ENCODE measurements around the gene NDUFAF8. TPM values are rescaled to one million over a fixed set of nuclear protein-coding genes. Genes with fewer than 3 reads are reported as not detected.

The NDUFAF8 gene
- total RNA-seq, 1 experiment from 2014 or later: 54.1 TPM

GRCh38 chr17:81250286-81251093 is 11.4 kb downstream of the NDUFAF8 start:
- CTCF ChIA-PET: interaction anchor here (0.9 kb wide), 1 partner anchor 23 kb away, joined by 7 read pairs; no protein-coding TSS in a partner anchor
- peaks cover 84% of the 10 kb centered on the region for H3K36me3 Mint-ChIP-seq (ENCODE audit: insufficient read depth, unreplicated experiment)
- no peak overlapping the region for H3K27ac Mint-ChIP-seq (ENCODE audit: unreplicated experiment)
- H3K27me3 Mint-ChIP-seq (ENCODE audit: unreplicated experiment): no peaks in the 10 kb centered on the region
- DNase-seq: no peak
- no peaks in the 10 kb centered on the region for H3K4me1 Mint-ChIP-seq (ENCODE audit: low read depth, unreplicated experiment)
- no TSS peak for BruUV-seq (replicated peaks)
- no peak for TF ChIP-seq CTCF (IDR thresholded peaks at IDR 0.05; ENCODE audit: unreplicated experiment)
- no peaks in the 10 kb centered on the region for H3K9me3 Mint-ChIP-seq (ENCODE audit: low read depth, unreplicated experiment)
- intact Hi-C loops (cut with micrococcal nuclease; ENCODE audit: unreplicated experiment): loop anchor here (5.0 kb wide), 1 partner anchor 232 kb away; no protein-coding TSS in a partner anchor
- H3K4me3 Mint-ChIP-seq (ENCODE audit: low read depth, unreplicated experiment): no peak overlapping the region

DNA sequence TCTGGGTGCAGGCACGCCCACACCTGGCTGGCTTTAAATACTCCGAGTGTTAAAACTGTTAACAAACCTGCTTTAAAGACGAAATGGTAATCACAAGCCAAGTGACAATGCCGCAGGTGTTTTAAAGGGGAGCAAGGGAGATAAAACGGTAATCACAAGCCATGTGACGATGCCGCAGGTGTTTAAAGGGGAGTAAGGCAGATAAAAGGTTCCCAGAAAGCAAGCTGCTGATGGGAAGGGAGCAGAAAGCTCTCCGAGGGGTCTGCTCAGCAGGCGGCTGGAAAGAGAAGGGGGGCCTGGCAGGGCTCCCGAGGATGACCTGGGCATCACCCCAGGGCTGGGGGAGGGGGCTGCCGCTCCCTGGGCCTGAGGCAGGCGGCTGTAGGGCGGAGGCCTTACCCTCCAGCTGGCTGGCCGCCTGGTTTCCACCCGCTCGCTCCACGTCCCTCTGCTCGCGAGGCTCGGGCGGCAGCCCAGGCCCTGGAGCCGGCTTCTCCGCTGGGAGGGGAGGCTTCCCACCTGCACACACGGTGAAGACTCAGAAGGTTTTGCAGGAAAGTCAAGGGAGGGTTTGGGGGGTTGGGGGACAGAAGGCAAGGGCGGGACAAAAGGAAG is 12.1 kb downstream of the NDUFAF8 start:
- no peaks in the 10 kb centered on the region for H3K4me1 Mint-ChIP-seq (ENCODE audit: low read depth, unreplicated experiment)
- H3K9me3 Mint-ChIP-seq (ENCODE audit: low read depth, unreplicated experiment): no peaks in the 10 kb centered on the region
- H3K27ac Mint-ChIP-seq (ENCODE audit: unreplicated experiment): no peak overlapping the region
- H3K4me3 Mint-ChIP-seq (ENCODE audit: low read depth, unreplicated experiment): no peak overlapping the region
- peaks cover 79% of the 10 kb centered on the region for H3K36me3 Mint-ChIP-seq (ENCODE audit: insufficient read depth, unreplicated experiment)
- intact Hi-C loops (cut with micrococcal nuclease; ENCODE audit: unreplicated experiment): loop anchor here (5.0 kb wide), 1 partner anchor 231 kb away; no protein-coding TSS in a partner anchor
- no peaks in the 10 kb centered on the region for H3K27me3 Mint-ChIP-seq (ENCODE audit: unreplicated experiment)
- BruUV-seq (replicated peaks): no TSS peak
- CTCF ChIA-PET: no interaction called here
- no peak for TF ChIP-seq CTCF (IDR thresholded peaks at IDR 0.05; ENCODE audit: unreplicated experiment)
- DNase-seq: no peak

DNA sequence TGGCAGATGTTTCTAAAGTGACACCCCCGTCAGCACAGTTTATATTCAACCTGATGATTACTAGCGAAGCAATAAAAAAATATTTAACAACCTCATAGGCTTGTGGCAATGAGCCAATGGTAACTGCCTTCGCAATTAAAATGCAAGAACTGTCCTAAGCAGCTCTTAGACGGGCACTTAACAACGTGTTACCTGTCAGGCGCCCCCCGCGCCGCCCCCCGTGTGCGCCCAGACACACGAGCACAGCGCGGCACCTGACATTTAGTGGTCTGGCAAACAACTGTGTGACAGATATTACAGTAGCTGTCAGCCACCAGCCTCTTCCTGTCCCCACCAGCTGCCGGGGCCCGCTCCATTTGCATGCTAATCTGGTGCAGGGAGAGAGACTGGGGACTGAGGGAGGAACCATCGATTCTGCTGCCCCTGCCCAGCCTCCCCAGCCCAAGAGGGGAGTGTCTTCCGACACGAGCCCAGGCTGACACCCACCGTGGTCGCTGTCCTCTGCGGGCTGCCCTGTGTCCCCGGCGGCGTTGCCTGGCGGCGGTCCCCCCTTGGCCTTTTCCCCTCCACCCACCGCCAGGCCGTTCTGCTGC is 12.7 kb downstream of the NDUFAF8 start:
- no peak for TF ChIP-seq CTCF (IDR thresholded peaks at IDR 0.05; ENCODE audit: unreplicated experiment)
- peaks cover 75% of the 10 kb centered on the region for H3K36me3 Mint-ChIP-seq (ENCODE audit: insufficient read depth, unreplicated experiment)
- intact Hi-C loops (cut with micrococcal nuclease; ENCODE audit: unreplicated experiment): loop anchor here (5.0 kb wide), 1 partner anchor 230 kb away; no protein-coding TSS in a partner anchor
- no peak overlapping the region for H3K27ac Mint-ChIP-seq (ENCODE audit: unreplicated experiment)
- H3K27me3 Mint-ChIP-seq (ENCODE audit: unreplicated experiment): no peaks in the 10 kb centered on the region
- no peak for DNase-seq
- no peaks in the 10 kb centered on the region for H3K4me1 Mint-ChIP-seq (ENCODE audit: low read depth, unreplicated experiment)
- BruUV-seq (replicated peaks): no TSS peak
- CTCF ChIA-PET: no interaction called here
- no peak overlapping the region for H3K4me3 Mint-ChIP-seq (ENCODE audit: low read depth, unreplicated experiment)
- H3K9me3 Mint-ChIP-seq (ENCODE audit: low read depth, unreplicated experiment): no peaks in the 10 kb centered on the region

- Mint-ChIP-seq H3K9me3 (ENCODE audit: low read depth, unreplicated experiment) (no peaks in the 10 kb centered on the region), H3K36me3 (ENCODE audit: insufficient read depth, unreplicated experiment) (peaks cover 75% of the 10 kb centered on the region), H3K27me3 (ENCODE audit: unreplicated experiment) (no peaks in the 10 kb centered on the region), H3K27ac (ENCODE audit: unreplicated experiment) (no peak overlapping the region), H3K4me3 (ENCODE audit: low read depth, unreplicated experiment) (no peak overlapping the region), H3K4me1 (ENCODE audit: low read depth, unreplicated experiment) (no peaks in the 10 kb centered on the region)
- no peak for TF ChIP-seq CTCF (IDR thresholded peaks at IDR 0.05; ENCODE audit: unreplicated experiment)
- intact Hi-C loops (cut with micrococcal nuclease; ENCODE audit: unreplicated experiment): loop anchor here (5.0 kb wide), 1 partner anchor 230 kb away; no protein-coding TSS in a partner anchor
- CTCF ChIA-PET: interaction anchor here (1.0 to 1.1 kb wide), 2 partner anchors 232 to 286 kb away, joined by 3 to 4 read pairs; no protein-coding TSS in a partner anchor
- DNase-seq: no peak
- no TSS peak for BruUV-seq (replicated peaks)
These were observed 13.3 kb downstream of the NDUFAF8 start for GRCh38 chr17:81252326-81252986.

Data from Calu3 (cell line).